SU-DHL-6 (cell line): ENCODE data around the gene PRTG.

Experiments
- H2AFZ ChIP-seq: fragments of 200-600 bp; sonication (generic); 2 replicates; pipeline ENCODE4 v1.6.1; 2014; ENCODE audit warnings: low read depth, mild to moderate bottlenecking, moderate library complexity, mixed read lengths, antibody characterized with exemption, low read length; ENCODE audit not compliant: severe bottlenecking
- H3F3A ChIP-seq: fragments of 200-600 bp; shearing (Covaris generic); 2 replicates; pipeline ENCODE4 v1.6.0; 2016; ENCODE audit warnings: antibody characterized with exemption, mild to moderate bottlenecking; ENCODE audit not compliant: insufficient read depth
- H3K27ac ChIP-seq: fragments of 200-600 bp; sonication (generic); 2 replicates; pipeline ENCODE4 v1.5.1; 2016; ENCODE audit warnings: low read depth, mild to moderate bottlenecking, low read length, moderate library complexity, mixed read lengths
- H3K27me3 ChIP-seq: fragments of 200-600 bp; sonication (generic), shearing (Covaris generic); 2 replicates; pipeline ENCODE4 v1.6.0; 2014; ENCODE audit warnings: mild to moderate bottlenecking, low read length
- H3K36me3 ChIP-seq: fragments of 200-600 bp; sonication (generic); 2 replicates; pipeline ENCODE4 v1.6.1; 2014; ENCODE audit warnings: mild to moderate bottlenecking, low read length, mixed read lengths
- H3K4me2 ChIP-seq: fragments of 300-600, 200-600 bp; shearing (Covaris generic), sonication (generic); 2 replicates; pipeline ENCODE4 v1.6.0; 2014; ENCODE audit warnings: low read length, low read depth, mild to moderate bottlenecking; ENCODE audit not compliant: poor library complexity, severe bottlenecking
- H3K4me3 ChIP-seq: fragments of 200-600 bp; sonication (generic); 2 replicates; pipeline ENCODE4 v1.5.1; 2014; ENCODE audit warnings: antibody characterized with exemption, low read length, mild to moderate bottlenecking, mixed read lengths; ENCODE audit not compliant: insufficient read depth, poor library complexity, severe bottlenecking
- H3K79me2 ChIP-seq: fragments of 200-600 bp; sonication (generic); 2 replicates; pipeline ENCODE4 v1.6.1; 2014; ENCODE audit warnings: mild to moderate bottlenecking, low read length, moderate library complexity; ENCODE audit not compliant: insufficient read depth
- H3K9ac ChIP-seq: fragments of 200-600 bp; sonication (generic); 2 replicates; pipeline ENCODE4 v1.7.0; 2014; ENCODE audit warnings: mild to moderate bottlenecking, low read length
- H3K9me2 ChIP-seq: fragments of 200-600 bp; sonication (generic); replicated peaks from 2 replicates; pipeline ENCODE4 v1.6.1; 2014; ENCODE audit warnings: low read length; ENCODE audit not compliant: insufficient read depth
- H3K9me3 ChIP-seq: fragments of 200-600 bp; sonication (generic); 2 replicates; pipeline ENCODE4 v1.6.1; 2014; ENCODE audit warnings: low read length, mixed read lengths; ENCODE audit not compliant: insufficient read depth
- H4K20me1 ChIP-seq: fragments of 200-600 bp; sonication (generic); 2 replicates; pipeline ENCODE4 v1.6.1; 2014; ENCODE audit warnings: low read depth, mild to moderate bottlenecking, antibody characterized with exemption, low read length, moderate library complexity, mixed read lengths
- EZH2phosphoT487 ChIP-seq: fragments of 200-600 bp; sonication (generic), shearing (Covaris generic); conservative IDR thresholded peaks from 2 replicates; pipeline ENCODE4 v1.6.1; 2018; ENCODE audit warnings: mild to moderate bottlenecking, antibody characterized with exemption, low read length, moderate library complexity, mixed read lengths
- TF ChIP-seq, protein P1 (sequence below): fragments of 200-600 bp; sonication (generic); IDR thresholded peaks from one replicate; pipeline ENCODE4 v1.5.1; 2017; ENCODE audit warnings: antibody characterized with exemption, mild to moderate bottlenecking, low read length, moderate library complexity; ENCODE audit not compliant: insufficient read depth, poor library complexity, severe bottlenecking

The PRTG gene

DNA sequence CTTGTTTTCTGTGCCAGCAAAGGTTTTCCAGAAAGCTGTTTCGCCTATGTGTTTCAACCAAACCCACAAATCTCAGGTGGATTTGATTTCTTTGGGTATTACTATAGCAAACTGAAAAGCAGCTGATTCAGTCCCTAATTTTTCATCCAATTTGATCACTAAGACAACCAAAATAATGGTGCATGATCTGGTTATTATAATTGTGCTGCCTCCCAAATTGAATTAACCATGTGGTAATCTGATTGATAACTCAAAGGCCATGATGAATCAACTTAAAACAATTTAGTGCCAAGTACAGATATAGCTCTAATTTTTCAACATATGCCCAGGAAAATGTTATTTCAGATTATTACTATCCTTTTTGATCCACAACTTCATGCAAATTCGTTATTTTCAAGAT lies 30.6 kb downstream of the PRTG start:
- no peaks in the 10 kb centered on the region for H4K20me1 ChIP-seq
- peaks cover 99% of the 10 kb centered on the region for H3K79me2 ChIP-seq

DNA sequence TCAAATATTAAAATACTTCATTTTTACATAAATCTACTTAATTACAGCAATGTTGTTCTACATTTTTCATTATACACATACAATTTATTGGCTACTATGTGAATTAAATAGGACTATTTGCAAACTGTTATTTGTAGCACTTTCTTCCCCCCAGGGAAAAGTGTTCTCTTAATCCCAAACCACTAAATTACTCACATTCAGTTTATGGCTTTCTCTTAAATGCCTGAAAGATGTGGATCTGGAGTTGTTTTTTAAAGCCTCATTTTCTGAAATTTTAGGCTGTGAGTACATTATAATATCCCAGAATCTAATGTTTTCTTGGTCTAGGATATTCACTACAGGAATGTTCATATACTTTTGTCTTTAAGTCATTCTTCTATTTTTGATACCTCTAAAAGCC lies 32.7 kb downstream of the PRTG start:
- Histone ChIP-seq H3K27me3 (no peaks in the 10 kb centered on the region), H2AFZ (no peak overlapping the region), H3K9me2 (no peaks in the 10 kb centered on the region), H3K4me2 (peak overlapping the region; percentile 100), H3K79me2 (peaks cover 99% of the 10 kb centered on the region), H3K9me3 (no peaks in the 10 kb centered on the region), H3K9ac (peak overlapping the region; percentile 59), H3F3A (peaks cover 69% of the 10 kb centered on the region), H3K36me3 (0 out of 2 replicates have a peak, but pooled peaks cover 7% of the 10 kb centered on the region), H4K20me1 (no peaks in the 10 kb centered on the region), H3K27ac (peak overlapping the region; percentile 97), H3K4me3 (peak overlapping the region; percentile 58)
- TF ChIP-seq, protein P1, sequence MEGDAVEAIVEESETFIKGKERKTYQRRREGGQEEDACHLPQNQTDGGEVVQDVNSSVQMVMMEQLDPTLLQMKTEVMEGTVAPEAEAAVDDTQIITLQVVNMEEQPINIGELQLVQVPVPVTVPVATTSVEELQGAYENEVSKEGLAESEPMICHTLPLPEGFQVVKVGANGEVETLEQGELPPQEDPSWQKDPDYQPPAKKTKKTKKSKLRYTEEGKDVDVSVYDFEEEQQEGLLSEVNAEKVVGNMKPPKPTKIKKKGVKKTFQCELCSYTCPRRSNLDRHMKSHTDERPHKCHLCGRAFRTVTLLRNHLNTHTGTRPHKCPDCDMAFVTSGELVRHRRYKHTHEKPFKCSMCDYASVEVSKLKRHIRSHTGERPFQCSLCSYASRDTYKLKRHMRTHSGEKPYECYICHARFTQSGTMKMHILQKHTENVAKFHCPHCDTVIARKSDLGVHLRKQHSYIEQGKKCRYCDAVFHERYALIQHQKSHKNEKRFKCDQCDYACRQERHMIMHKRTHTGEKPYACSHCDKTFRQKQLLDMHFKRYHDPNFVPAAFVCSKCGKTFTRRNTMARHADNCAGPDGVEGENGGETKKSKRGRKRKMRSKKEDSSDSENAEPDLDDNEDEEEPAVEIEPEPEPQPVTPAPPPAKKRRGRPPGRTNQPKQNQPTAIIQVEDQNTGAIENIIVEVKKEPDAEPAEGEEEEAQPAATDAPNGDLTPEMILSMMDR: no peak
- no peak for TF ChIP-seq EZH2phosphoT487

More for the DNA sequence above, 30.6 kb downstream of the PRTG start:
- H3K9me3 ChIP-seq: no peaks in the 10 kb centered on the region
- no peaks in the 10 kb centered on the region for H3K9me2 ChIP-seq
- TF ChIP-seq, protein P1: no peak
- TF ChIP-seq EZH2phosphoT487: no peak
- H2AFZ ChIP-seq: no peak overlapping the region
- H3F3A ChIP-seq: peaks cover 69% of the 10 kb centered on the region
- H3K9ac ChIP-seq: peak overlapping the region; percentile 62
- peak overlapping the region; percentile 100 for H3K4me2 ChIP-seq
- peak overlapping the region; percentile 97 for H3K27ac ChIP-seq
- 0 out of 2 replicates have a peak, but pooled peaks cover 7% of the 10 kb centered on the region for H3K36me3 ChIP-seq
- H3K27me3 ChIP-seq: no peaks in the 10 kb centered on the region
- no peak overlapping the region for H3K4me3 ChIP-seq

DNA sequence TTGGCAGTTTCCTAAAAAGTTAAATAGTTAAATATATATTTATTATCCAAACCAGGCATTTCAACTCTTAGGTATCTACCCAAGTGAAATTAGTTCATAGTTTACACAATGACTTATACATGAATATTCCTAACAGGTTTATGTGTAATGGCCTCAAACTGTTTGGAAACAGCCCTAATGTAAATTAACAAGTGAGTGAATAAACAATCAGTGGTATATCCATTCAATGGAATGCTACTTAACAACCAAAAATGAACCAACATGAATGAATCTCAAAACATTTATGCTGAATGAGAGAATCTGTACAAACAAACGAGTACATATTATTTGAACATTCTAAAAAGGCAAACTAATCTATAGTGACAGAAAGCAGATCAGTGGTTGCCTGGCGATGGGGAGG lies 33.5 kb downstream of the PRTG start:
- Histone ChIP-seq H4K20me1 (no peaks in the 10 kb centered on the region), H3K27ac (peak overlapping the region; percentile 97), H2AFZ (no peak overlapping the region), H3K79me2 (peaks cover 99% of the 10 kb centered on the region), H3K9me2 (no peaks in the 10 kb centered on the region), H3K4me3 (peak overlapping the region; percentile 58), H3K9ac (peak overlapping the region; percentile 59), H3K27me3 (no peaks in the 10 kb centered on the region), H3K9me3 (no peaks in the 10 kb centered on the region), H3K4me2 (peak overlapping the region; percentile 100), H3K36me3 (0 out of 2 replicates have a peak, but pooled peaks cover 7% of the 10 kb centered on the region), H3F3A (peaks cover 69% of the 10 kb centered on the region)
- no peak for TF ChIP-seq EZH2phosphoT487
- TF ChIP-seq, protein P1: no peak
